ENCODE measurements around the gene SNCB. TPM values are rescaled to one million over a fixed set of nuclear protein-coding genes. Genes with fewer than 3 reads are reported as not detected.

The SNCB gene
- total and polyA plus RNA-seq, 2 of the 8 experiments (the other 6 are each of a cell fraction or from before 2014, with no cell fraction given): 4.2 to 5.9 TPM

DNA sequence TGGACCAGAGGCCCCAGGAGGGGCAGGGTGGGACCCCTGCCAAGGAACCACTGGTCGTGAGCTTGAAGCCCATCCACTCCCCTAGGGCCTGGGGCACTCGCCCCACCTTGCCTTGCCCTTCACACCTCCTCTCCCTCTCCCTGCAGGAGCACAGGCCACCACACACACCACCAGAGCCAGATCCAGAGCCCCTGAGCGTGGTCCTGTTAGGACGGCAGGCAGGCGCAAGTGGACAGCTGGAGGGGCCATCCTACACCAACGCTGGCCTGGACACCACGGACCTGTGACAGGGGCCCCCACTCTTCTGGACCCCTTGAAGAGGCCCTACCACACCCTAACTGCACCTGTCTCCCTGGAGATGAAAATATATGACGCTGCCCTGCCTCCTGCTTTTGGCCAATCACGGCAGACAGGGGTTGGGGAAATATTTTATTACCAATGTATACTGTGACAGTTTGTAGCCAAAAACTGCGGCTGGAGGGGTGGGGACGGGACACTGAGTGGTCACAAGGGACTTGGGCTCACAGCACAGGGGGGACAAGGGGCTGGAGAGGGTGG is 34.9 kb downstream of the SNCB start (continued):
- TF ChIP-seq HDAC6 (IDR thresholded peaks at IDR 0.05; ENCODE audit: low read depth, low read length) (no peak), POLR2A (IDR thresholded peaks at IDR 0.05; ENCODE audit: control extremely low read depth in 1 of 2, low read depth in 2 of 2, low read length in 2 of 2) (no peak), ZNF274 (IDR thresholded peaks at IDR 0.05; ENCODE audit: borderline replicate concordance, extremely low read depth, low read length) (no peak), HDAC2 (IDR thresholded peaks at IDR 0.05; ENCODE audit: borderline replicate concordance in 1 of 2, low read depth in 2 of 2, low read length in 2 of 2) (no peak), EP300 (IDR thresholded peaks at IDR 0.05; ENCODE audit: borderline replicate concordance in 1 of 2, low read depth in 2 of 2, low read length in 2 of 2) (no peak)
